Ishikawa (cell line): Measurements from ENCODE around the gene TRPV2.

Source experiments
- CREB1 ChIP-seq: IDR thresholded peaks from 2 replicates; pipeline ENCODE4 v1.6.1; 2012; ENCODE audit warnings: low read depth
- EGR1 ChIP-seq: IDR thresholded peaks from 2 replicates; pipeline ENCODE4 v1.6.1; 2012
- EP300 ChIP-seq: IDR thresholded peaks from 2 replicates; pipeline ENCODE4 v1.6.1; 2012; ENCODE audit warnings: borderline replicate concordance
- FOXM1 ChIP-seq: IDR thresholded peaks from 2 replicates; pipeline ENCODE4 v1.6.1; 2012; ENCODE audit warnings: low read depth, borderline replicate concordance
- MAX ChIP-seq: IDR thresholded peaks from 2 replicates; pipeline ENCODE4 v1.6.1; 2012
- NFIC ChIP-seq: IDR thresholded peaks from 2 replicates; pipeline ENCODE4 v1.6.1; 2012
- RAD21 ChIP-seq: IDR thresholded peaks from 2 replicates; pipeline ENCODE4 v1.6.1; 2012; ENCODE audit warnings: low read depth
- TAF1 ChIP-seq: IDR thresholded peaks from 2 replicates; pipeline ENCODE4 v1.6.1; 2012; ENCODE audit warnings: low read depth, mild to moderate bottlenecking
- TCF12 ChIP-seq: IDR thresholded peaks from 2 replicates; pipeline ENCODE4 v1.6.1; 2012; ENCODE audit warnings: low read depth
- TEAD4 ChIP-seq: IDR thresholded peaks from 2 replicates; pipeline ENCODE4 v1.6.1; 2012
- USF1 ChIP-seq: IDR thresholded peaks from 2 replicates; pipeline ENCODE4 v1.6.1; 2012
- YY1 ChIP-seq: IDR thresholded peaks from 2 replicates; pipeline ENCODE4 v1.6.1; 2012; ENCODE audit warnings: low read depth
- ZBTB7A ChIP-seq: IDR thresholded peaks from 2 replicates; pipeline ENCODE4 v1.6.1; 2012; ENCODE audit warnings: low read depth
- TF ChIP-seq, protein P1 (sequence below): IDR thresholded peaks from 2 replicates; pipeline ENCODE4 v1.6.1; 2012; ENCODE audit warnings: low read depth, mild to moderate bottlenecking

TRPV2 gene

DNA sequence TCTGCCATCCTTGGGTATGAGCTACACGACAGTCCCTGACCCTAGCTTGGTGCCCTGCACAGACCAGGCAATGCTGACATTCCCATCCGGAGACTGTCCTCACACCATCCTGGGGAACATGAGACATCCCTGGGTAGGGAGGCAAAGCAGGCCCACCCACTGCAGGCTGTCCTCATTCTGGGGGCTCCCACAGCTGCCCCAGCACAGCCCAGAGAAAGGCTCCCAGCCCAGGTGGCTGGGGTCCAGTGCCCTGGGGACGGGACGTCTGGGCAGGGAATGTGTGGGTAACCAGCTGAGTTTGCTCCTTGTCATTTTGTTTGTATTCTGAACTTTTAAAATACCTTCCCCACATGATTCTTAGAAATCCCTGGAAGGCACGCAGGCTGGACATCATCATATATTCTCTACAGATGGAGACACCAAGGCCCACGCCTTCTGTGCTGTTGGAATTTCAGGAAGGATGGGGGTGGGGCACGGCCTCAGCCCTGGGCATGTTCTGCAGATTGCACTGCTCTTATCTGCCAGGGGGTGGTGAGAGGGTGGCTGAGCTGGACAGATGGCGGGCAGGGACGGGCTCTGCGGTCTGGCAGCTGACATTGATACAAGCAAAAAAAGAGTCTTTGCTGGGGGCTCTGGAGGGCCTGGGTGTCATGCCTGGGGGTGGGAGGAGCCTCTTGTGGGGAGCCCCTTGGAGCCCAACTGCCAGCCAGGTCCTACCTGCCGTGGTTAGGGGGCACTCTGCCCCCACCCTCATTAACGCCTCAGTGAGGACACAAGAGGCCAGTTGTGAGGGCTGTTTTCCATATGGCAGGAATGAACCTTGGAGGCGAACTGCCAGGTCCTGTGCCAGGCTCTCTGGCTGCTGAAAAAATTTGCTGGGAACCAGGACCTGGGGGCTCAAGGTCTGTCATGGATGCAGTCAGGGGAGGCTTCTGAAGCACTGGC lies 48.3 kb downstream of the TRPV2 start:
- TF ChIP-seq ZBTB7A: no peak
- TF ChIP-seq USF1: no peak
- TF ChIP-seq TCF12: no peak
- no peak for TF ChIP-seq TAF1
- TF ChIP-seq FOXM1: no peak

DNA sequence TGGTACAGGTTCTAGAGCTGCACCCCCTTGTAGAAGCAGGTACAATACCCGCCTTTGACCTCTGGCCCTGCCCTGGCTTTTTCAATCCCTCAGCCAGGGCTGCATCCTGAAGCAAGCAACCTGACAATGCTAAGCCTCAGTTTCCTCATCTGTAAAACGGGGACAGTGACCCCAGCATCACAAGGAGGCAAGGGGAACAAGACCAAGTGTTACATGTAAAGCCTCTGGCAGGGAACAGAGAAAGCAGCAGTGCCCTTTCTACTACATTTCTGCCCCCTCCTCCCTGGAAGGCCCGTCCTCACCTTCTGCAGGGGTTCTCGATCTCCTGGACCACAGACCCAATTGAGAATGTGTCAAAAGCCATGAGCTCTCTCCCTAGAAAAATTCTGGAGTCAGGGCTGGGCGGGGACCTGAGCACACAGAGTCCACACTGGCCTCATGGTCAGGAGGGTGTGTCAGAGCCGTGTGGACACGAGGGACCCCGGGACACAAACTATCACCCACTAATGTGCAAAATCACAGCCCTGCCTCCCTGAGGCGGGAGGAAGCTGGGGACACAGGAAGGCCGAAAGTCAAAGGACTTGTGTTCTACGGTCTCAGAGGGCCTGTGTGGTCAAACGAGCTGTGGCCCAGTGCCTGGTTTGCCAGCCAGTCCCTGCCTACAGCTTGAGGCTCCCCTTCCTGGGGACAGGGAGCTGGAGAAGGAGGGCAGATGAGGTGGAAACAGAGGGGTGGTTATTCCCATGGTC lies 49.1 kb downstream of the TRPV2 start:
- TF ChIP-seq YY1: no peak

GRCh38 chr17:16465052-16465312 lies 49.6 kb downstream of the TRPV2 start:
- no peak for TF ChIP-seq YY1
- TF ChIP-seq, protein P1, sequence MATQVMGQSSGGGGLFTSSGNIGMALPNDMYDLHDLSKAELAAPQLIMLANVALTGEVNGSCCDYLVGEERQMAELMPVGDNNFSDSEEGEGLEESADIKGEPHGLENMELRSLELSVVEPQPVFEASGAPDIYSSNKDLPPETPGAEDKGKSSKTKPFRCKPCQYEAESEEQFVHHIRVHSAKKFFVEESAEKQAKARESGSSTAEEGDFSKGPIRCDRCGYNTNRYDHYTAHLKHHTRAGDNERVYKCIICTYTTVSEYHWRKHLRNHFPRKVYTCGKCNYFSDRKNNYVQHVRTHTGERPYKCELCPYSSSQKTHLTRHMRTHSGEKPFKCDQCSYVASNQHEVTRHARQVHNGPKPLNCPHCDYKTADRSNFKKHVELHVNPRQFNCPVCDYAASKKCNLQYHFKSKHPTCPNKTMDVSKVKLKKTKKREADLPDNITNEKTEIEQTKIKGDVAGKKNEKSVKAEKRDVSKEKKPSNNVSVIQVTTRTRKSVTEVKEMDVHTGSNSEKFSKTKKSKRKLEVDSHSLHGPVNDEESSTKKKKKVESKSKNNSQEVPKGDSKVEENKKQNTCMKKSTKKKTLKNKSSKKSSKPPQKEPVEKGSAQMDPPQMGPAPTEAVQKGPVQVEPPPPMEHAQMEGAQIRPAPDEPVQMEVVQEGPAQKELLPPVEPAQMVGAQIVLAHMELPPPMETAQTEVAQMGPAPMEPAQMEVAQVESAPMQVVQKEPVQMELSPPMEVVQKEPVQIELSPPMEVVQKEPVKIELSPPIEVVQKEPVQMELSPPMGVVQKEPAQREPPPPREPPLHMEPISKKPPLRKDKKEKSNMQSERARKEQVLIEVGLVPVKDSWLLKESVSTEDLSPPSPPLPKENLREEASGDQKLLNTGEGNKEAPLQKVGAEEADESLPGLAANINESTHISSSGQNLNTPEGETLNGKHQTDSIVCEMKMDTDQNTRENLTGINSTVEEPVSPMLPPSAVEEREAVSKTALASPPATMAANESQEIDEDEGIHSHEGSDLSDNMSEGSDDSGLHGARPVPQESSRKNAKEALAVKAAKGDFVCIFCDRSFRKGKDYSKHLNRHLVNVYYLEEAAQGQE: no peak
- TF ChIP-seq CREB1: no peak
- TF ChIP-seq TAF1: no peak
- TF ChIP-seq TEAD4: no peak
- no peak for TF ChIP-seq MAX
- no peak for TF ChIP-seq FOXM1
- no peak for TF ChIP-seq NFIC
- no peak for TF ChIP-seq EGR1
- no peak for TF ChIP-seq ZBTB7A
- no peak for TF ChIP-seq EP300
- no peak for TF ChIP-seq USF1

DNA sequence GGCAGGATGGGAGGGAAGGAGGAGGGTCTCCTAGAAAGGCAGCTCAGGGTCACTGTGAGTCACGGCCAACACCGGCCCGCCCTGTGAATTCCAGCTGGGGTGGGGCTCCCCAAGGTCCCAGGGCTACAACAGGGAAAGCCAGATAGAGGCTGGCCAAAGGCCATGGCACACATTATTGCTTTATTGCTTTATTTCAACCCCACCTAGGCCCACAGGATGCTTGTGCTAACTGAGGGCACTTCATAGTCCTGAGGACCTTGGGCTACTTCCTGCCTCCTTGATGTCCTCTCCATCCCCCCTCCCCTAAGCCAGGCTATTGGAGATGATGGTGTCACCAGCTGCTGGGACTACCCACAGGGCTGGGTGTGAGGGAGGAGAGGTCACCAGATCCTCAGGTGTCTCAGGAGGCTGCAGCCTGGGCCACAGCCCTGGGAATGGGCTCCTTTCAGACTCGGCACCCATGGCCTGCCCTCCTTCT lies 50.5 kb downstream of the TRPV2 start:
- TF ChIP-seq NFIC (no peak), ZBTB7A (no peak), TEAD4 (no peak)

DNA sequence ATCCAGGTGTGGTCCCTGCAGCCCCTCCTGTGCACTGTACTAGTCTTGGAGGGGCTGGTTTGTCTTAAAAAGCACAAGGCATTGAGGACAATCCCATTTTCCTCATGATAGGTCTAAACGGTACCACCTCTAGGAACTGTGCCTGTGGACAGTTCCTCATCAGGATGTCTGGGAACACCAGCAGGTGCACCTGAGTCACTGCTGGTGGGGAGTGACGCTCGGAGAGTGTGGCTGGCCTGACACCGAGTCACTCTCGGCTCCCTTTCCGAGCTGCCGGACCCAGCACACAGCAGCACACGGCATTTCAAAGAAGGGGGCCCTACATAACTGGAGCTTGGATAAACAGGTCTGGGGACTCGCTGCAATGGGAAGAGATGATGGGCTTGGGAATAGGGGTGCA lies 51.0 kb downstream of the TRPV2 start:
- no peak for TF ChIP-seq MAX
- no peak for TF ChIP-seq USF1
- TF ChIP-seq TAF1: no peak
- TF ChIP-seq FOXM1: no peak

DNA sequence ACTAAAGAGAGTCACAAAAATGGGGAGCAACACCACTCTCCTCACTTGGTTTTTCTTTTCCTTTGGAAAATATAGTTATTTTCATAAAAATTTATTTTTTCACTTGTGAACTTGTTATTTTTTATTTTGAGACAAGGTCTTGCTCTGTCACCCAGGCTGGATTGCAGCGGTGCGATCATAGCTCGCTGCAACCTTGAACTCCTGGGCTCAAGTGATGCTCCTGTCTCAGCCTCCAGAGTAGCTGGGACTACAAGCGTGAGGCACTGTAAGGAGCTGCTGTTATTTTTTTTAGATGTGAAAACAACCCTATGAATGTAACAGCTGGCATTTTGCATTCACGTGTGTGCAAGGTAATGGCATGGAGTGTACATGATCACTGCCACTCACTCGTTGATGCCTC lies 51.7 kb downstream of the TRPV2 start:
- TF ChIP-seq USF1 (no peak), MAX (no peak), NFIC (no peak), TCF12 (no peak), FOXM1 (no peak), EGR1 (no peak), YY1 (no peak), EP300 (no peak), TEAD4 (no peak), TAF1 (no peak)

DNA sequence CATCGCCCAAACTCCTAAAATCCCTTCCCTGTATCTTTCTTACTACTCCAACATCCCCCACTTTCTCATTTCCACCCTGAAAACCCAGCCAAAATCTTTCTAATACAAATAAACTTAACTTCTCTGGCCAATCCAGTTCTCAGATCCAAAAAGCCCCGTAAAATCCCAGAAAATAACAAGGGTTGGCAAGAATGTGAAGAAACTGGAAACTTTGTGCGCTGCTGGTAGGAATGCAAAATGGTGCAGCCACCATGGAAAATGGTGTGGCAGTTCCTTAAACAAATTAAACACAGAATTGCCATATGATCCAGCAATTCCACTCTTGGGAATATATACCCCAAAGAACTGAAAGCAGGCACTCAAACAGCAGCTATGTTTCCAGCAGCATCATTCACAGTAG lies 52.5 kb downstream of the TRPV2 start:
- TF ChIP-seq CREB1: no peak
- no peak for TF ChIP-seq TAF1
- TF ChIP-seq RAD21: no peak
- TF ChIP-seq NFIC: no peak
- no peak for TF ChIP-seq EGR1
- no peak for TF ChIP-seq FOXM1
